ENCODE data around the gene MAP3K21. TPM values are rescaled to one million over a fixed set of nuclear protein-coding genes. Genes with fewer than 3 reads are reported as not detected.

Gene MAP3K21
- total RNA-seq, 4 donors from 2014 or later = 1.3 to 5.5 (median 3.0) TPM

- TF ChIP-seq CTCF (IDR thresholded peaks at IDR 0.05) = no peak
- ATAC-seq (ENCODE audit: low FRiP score) (no peak), DNase-seq (ENCODE audit: low spot score) (no peak)
Measured at GRCh38 chr1:233340966-233341516, 13.5 kb downstream of the MAP3K21 start.

- DNase-seq (ENCODE audit: low spot score) (no peak), ATAC-seq (ENCODE audit: low FRiP score) (no peak)
- TF ChIP-seq CTCF (IDR thresholded peaks at IDR 0.05) = no peak
Measured at GRCh38 chr1:233342086-233342485, 14.6 kb downstream of the MAP3K21 start.

- DNase-seq (ENCODE audit: low spot score) (no peak), ATAC-seq (ENCODE audit: low FRiP score) (no peak)
- no peak for TF ChIP-seq CTCF (IDR thresholded peaks at IDR 0.05)
Measured at GRCh38 chr1:233343262-233343661, 15.7 kb downstream of the MAP3K21 start.

GRCh38 chr1:233347338-233347737 is 19.8 kb downstream of the MAP3K21 start:
- DNase-seq (ENCODE audit: low spot score) = no peak
- no peak for ATAC-seq (ENCODE audit: low FRiP score)
- TF ChIP-seq CTCF (IDR thresholded peaks at IDR 0.05) = no peak

- TF ChIP-seq CTCF (IDR thresholded peaks at IDR 0.05) = no peak
- no peak for ATAC-seq (ENCODE audit: low FRiP score)
- DNase-seq (ENCODE audit: low spot score) = no peak
Measured at GRCh38 chr1:233349137-233349536, 21.6 kb downstream of the MAP3K21 start.

- no peak for TF ChIP-seq CTCF (IDR thresholded peaks at IDR 0.05)
- DNase-seq (ENCODE audit: low spot score) = no peak
Measured at GRCh38 chr1:233354983-233355382, 27.5 kb downstream of the MAP3K21 start.

GRCh38 chr1:233355841-233356704 is 28.5 kb downstream of the MAP3K21 start:
- no peak for DNase-seq (ENCODE audit: low spot score)
- no peak for ATAC-seq (ENCODE audit: low FRiP score)
- TF ChIP-seq CTCF (IDR thresholded peaks at IDR 0.05) = no peak

More at GRCh38 chr1:233354983-233355382, 27.5 kb downstream of the MAP3K21 start:
- no peak for ATAC-seq (ENCODE audit: low FRiP score)

Data from omental fat pad (tissue), 4 donors.